Measurements from ENCODE around the gene VTI1A.

- TF ChIP-seq EZH2 (IDR thresholded peaks at IDR 0.05) (no peak), POLR2AphosphoS5 (IDR thresholded peaks at IDR 0.05; ENCODE audit: borderline replicate concordance, low read depth, low read length) (no peak)
Observed at GRCh38 chr10:112851588-112852211, 404.7 kb downstream of the VTI1A start.

Measured in SK-N-MC (cell line).